ENCODE results near the gene EHBP1L1. TPM values are rescaled to one million over a fixed set of nuclear protein-coding genes. Genes with fewer than 3 reads are reported as not detected.

The EHBP1L1 gene
- total and polyA plus RNA-seq, 9 donors, result 176 to 388 (median 293) TPM

DNA sequence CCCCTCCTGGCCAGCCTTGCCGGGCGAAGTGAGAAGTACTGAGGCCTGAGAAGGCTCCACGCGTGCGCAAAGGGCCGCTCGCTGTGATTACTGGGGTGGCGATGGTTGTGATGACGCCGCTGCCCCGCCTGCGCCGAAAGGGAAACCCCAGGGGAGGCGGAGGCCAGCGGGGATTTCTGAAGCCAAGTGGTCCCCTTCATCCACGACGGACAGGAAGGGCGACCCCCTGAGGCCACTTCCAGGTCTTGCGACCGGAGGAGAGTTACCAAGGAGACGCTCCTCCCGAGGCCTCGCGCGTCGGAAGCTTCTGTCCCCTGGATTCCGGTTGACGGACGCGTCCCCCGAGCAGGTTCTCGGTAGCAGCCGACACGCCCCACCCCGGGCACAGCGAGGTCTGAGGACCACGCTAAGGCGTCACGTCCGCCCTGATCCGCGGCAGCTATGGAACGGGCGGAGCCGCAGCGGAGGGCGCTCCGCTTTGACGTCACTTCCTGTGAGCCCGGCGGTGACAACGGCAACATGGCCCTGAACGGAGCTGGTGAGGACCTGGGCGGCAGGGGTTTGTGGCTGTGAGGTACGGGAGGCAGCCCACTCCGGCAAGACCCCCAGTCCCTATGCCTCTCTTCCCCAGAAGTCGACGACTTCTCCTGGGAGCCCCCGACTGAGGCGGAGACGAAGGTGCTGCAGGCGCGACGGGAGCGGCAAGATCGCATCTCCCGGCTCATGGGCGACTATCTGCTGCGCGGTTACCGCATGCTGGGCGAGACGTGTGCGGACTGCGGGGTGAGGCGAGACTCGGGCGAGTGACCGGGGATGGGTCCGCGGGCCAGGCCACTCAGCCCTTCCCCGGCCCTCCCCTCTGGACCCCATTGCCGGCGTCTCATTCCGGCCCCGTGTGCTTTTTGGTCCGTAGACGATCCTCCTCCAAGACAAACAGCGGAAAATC, 5.6 kb upstream of the EHBP1L1 start, which contains the start of gene ZNRD2:
Gene ZNRD2, plus strand, starts transcription at position 505 of the 946 bp plus-strand sequence. Its CDS starts 15 bp downstream, at position 520.
- H3K36me3 ChIP-seq (ENCODE audit: control insufficient read depth, insufficient read depth, low read length), result peaks cover 29% of the 10 kb centered on the region
- H3K4me3 ChIP-seq (ENCODE audit: low read length), result peak within 1 kb of the TSS; percentile 99
- H3K27ac ChIP-seq (ENCODE audit: low read length), result peak within 1 kb of the TSS; percentile 98
- under 1% methylated on average over 86 of the region's 89 CpGs for WGBS (ENCODE audit: insufficient coverage)
- no peaks in the 10 kb centered on the region for H3K9me3 ChIP-seq (replicated peaks; ENCODE audit: control insufficient read depth, low read depth, low read length)
- H3K27me3 ChIP-seq (ENCODE audit: control insufficient read depth, insufficient read depth, low read length), result no peaks in the 10 kb centered on the region
- H3K4me1 ChIP-seq (ENCODE audit: control insufficient read depth, insufficient read depth, low read length), result peaks cover 49% of the 10 kb centered on the region
- DNase-seq, result peak; percentile 99

DNA sequence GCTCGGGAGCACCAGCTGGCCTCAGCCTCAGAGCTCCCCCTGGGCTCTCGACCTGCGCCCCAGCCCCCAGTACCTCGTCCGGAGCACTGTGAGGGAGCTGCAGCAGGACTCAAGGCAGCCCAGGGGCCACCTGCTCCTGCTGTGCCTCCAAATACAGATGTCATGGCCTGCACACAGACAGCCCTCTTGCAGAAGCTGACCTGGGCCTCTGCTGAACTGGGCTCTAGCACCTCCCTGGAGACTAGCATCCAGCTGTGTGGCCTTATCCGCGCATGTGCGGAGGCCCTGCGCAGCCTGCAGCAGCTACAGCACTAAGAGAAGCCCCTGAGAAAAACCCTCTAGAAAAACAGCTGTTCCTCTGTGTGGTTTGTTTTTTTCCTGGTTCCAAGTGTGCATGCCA, 4.4 kb upstream of the EHBP1L1 start:
- Histone ChIP-seq H3K27me3 (ENCODE audit: control insufficient read depth, insufficient read depth, low read length) (no peaks in the 10 kb centered on the region), H3K27ac (ENCODE audit: low read length) (peak overlapping the region; percentile 82), H3K9me3 (replicated peaks; ENCODE audit: control insufficient read depth, low read depth, low read length) (no peaks in the 10 kb centered on the region), H3K4me3 (ENCODE audit: low read length) (peak overlapping the region; percentile 99), H3K36me3 (ENCODE audit: control insufficient read depth, insufficient read depth, low read length) (peaks cover 29% of the 10 kb centered on the region), H3K4me1 (ENCODE audit: control insufficient read depth, insufficient read depth, low read length) (peaks cover 56% of the 10 kb centered on the region)
- DNase-seq, result no peak
- WGBS (ENCODE audit: insufficient coverage), result 58% methylated on average over 7 of the region's 9 CpGs

DNA sequence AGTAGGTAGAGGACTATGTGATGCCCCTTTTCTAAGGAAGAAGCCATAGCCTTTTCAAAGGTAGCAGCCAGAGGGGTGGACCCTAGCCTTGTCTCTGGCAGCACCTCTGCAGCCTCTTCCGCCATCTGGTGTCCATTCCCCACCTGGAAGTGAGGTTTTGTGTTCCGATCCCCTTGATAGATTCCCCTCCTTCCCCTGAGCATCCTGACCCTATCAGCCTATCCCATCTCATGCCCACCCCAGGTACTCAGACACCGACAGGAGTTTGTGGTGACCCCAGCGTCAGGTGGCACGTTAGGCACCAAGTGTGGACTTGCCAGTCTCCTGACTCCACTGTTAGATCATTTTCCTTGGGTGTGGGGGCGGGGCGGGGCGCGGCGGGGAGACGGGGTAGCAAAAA, 3.9 kb upstream of the EHBP1L1 start:
- no peaks in the 10 kb centered on the region for H3K9me3 ChIP-seq (replicated peaks; ENCODE audit: control insufficient read depth, low read depth, low read length)
- H3K4me3 ChIP-seq (ENCODE audit: low read length), result peak overlapping the region; percentile 35
- peaks cover 26% of the 10 kb centered on the region for H3K36me3 ChIP-seq (ENCODE audit: control insufficient read depth, insufficient read depth, low read length)
- no peaks in the 10 kb centered on the region for H3K27me3 ChIP-seq (ENCODE audit: control insufficient read depth, insufficient read depth, low read length)
- H3K27ac ChIP-seq (ENCODE audit: low read length), result peak overlapping the region; percentile 82
- 0% methylated on average over 6 of the region's 11 CpGs for WGBS (ENCODE audit: insufficient coverage)
- peak; percentile 78 for DNase-seq
- peaks cover 61% of the 10 kb centered on the region for H3K4me1 ChIP-seq (ENCODE audit: control insufficient read depth, insufficient read depth, low read length)

DNA sequence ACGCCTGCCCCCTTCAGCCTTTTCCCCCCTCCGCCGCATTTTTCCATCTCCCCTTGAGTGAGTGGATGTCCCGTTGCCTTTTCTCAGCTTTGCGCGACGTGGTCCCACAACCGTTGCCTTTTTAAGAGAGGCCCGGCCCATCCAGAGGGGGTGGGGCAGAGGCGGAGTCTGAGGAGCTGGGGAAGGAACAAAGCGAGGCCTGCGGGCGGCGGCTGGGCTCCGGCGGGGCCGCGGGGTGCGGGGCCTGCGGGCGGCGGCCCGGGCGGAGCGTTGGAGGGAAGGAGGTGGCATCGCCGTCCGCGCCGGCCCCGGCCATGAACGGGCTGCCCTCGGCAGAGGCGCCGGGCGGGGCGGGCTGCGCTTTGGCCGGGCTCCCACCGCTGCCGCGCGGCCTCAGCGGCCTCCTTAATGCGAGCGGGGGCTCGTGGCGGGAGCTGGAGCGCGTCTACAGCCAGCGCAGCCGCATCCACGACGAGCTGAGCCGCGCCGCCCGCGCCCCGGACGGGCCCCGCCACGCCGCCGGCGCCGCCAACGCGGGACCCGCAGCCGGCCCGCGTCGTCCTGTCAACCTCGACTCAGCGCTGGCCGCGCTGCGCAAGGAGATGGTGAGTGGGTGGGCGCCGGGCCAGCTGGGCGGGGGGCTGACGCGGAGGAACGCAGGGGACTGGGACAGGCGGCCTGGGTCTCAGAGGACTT, 3.3 kb upstream of the EHBP1L1 start, which contains the start of gene FAM89B:
Gene FAM89B, plus strand, starts transcription at position 183 of the 696 bp plus-strand sequence. Its CDS starts 132 bp downstream, at position 315.
- Histone ChIP-seq H3K27me3 (ENCODE audit: control insufficient read depth, insufficient read depth, low read length) (no peaks in the 10 kb centered on the region), H3K27ac (ENCODE audit: low read length) (peak within 1 kb of the TSS; percentile 89), H3K9me3 (replicated peaks; ENCODE audit: control insufficient read depth, low read depth, low read length) (no peaks in the 10 kb centered on the region), H3K4me1 (ENCODE audit: control insufficient read depth, insufficient read depth, low read length) (peaks cover 67% of the 10 kb centered on the region), H3K4me3 (ENCODE audit: low read length) (peak within 1 kb of the TSS; percentile 99), H3K36me3 (ENCODE audit: control insufficient read depth, insufficient read depth, low read length) (peaks cover 26% of the 10 kb centered on the region)
- WGBS (ENCODE audit: insufficient coverage), result under 1% methylated on average over 70 of the region's 86 CpGs
- DNase-seq, result peak; percentile 98

DNA sequence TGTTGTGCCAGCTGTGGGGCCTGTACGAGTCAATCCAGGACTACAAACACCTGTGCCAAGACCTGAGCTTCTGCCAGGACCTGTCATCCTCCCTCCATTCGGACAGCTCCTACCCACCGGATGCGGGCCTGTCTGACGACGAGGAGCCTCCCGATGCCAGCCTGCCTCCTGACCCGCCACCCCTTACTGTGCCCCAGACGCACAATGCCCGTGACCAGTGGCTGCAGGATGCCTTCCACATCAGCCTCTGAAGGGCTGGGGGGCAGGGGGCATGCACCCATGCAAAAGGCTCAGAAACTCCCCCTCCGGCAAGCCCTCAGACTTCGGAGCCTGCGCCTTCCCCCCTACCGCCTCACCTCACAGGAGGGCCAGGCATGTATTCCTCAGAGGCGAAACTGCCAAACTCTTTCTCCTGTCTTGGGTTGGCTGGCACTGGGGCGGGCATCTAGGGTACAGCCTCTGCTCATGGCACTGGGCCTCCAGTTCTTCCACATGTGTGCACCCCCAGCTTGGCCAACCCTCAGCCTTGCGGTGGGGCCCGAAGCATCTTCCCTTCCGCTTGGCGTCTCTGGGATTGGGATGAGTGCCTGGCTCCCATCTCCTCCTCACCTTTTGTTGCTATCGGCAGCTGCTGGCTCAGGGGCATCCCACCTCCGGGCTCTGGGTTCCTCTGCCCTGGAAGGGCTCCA, 2.3 kb upstream of the EHBP1L1 start:
- Histone ChIP-seq H3K9me3 (replicated peaks; ENCODE audit: control insufficient read depth, low read depth, low read length) (no peaks in the 10 kb centered on the region), H3K4me1 (ENCODE audit: control insufficient read depth, insufficient read depth, low read length) (peaks cover 76% of the 10 kb centered on the region), H3K27me3 (ENCODE audit: control insufficient read depth, insufficient read depth, low read length) (no peaks in the 10 kb centered on the region), H3K4me3 (ENCODE audit: low read length) (peak overlapping the region; percentile 65), H3K36me3 (ENCODE audit: control insufficient read depth, insufficient read depth, low read length) (peaks cover 26% of the 10 kb centered on the region), H3K27ac (ENCODE audit: low read length) (peak overlapping the region; percentile 89)
- 32% methylated on average over 18 of the region's 22 CpGs for WGBS (ENCODE audit: insufficient coverage)
- DNase-seq, result peak; percentile 60

DNA sequence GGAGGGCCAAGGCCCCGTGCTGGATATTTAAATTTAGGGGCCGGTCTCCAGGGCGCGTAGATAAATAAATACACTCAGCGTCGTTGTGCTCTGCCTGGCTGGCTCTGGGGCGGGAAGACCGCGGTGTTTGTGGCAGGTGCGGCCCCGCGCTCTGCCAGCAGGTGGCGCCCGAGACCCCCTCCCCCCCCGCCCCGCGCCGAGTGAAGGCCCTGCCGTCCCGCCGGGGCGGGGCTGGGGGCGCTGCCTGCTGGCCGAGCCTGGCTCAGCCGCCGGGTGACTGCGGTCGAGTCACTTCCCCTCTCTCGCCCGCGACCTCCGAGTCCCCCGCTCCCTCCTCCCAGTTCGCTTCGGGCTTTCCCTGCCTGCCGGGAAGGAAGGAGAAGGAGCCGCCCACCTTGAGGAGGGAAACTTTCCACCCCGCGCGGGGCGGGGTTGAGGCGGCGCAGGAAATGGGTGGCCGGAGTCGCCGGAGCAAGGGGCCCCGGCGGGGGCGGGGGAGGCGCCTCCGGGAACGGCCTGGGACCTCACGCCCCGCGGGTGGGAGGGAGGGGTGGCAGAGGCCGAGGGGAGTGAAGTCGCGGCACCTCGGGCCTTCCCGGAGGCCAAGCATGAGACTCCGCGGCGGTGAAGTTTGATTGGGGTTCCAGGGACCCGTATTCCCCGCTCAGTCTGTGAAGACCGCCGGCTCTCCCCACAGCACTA, 1.6 kb upstream of the EHBP1L1 start:
- H3K9me3 ChIP-seq (replicated peaks; ENCODE audit: control insufficient read depth, low read depth, low read length), result no peaks in the 10 kb centered on the region
- no peaks in the 10 kb centered on the region for H3K27me3 ChIP-seq (ENCODE audit: control insufficient read depth, insufficient read depth, low read length)
- peaks cover 73% of the 10 kb centered on the region for H3K4me1 ChIP-seq (ENCODE audit: control insufficient read depth, insufficient read depth, low read length)
- H3K4me3 ChIP-seq (ENCODE audit: low read length), result peak overlapping the region; percentile 65
- H3K27ac ChIP-seq (ENCODE audit: low read length), result peak overlapping the region; percentile 90
- WGBS (ENCODE audit: insufficient coverage), result under 1% methylated on average over 38 of the region's 67 CpGs
- peak; percentile 98 for DNase-seq
- H3K36me3 ChIP-seq (ENCODE audit: control insufficient read depth, insufficient read depth, low read length), result peaks cover 27% of the 10 kb centered on the region

DNA sequence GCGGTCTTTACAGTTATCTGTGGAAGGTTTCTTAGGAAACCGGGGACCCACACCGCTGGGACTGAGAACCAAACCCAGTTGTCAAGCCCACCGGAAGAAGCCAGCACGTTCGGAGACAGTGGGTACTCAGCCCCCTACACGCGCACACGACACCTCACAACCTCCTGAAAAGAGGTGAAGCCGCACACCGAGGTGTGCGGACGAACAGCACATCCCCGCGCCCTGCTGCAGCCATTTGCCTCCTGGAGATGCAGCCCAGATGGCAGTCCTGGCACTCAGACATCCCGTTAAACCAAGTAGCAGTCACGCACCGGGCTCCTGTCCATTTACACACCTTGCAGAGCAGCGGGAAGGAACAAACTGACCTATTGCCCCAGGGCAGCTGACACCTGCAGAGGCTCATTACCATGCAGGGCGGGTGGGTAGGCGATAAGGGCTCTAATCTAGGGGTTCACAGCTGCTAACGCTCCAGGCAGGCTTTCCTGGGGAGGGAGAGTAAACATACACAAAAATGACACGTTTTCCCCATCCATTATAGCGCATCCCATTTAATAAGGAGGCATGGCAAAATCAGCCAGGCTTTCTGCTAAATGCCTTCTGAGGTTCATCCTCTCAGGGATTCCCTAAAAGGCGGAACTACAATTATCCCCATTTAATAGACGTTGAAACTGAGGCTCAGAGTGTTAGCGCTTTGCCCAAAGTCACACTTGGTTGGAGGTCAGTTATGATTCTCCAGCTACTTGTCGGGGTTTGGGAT, 864 bp upstream of the EHBP1L1 start:
- 15% methylated on average over 19 of the region's 28 CpGs for WGBS (ENCODE audit: insufficient coverage)
- Histone ChIP-seq H3K27ac (ENCODE audit: low read length) (peak overlapping the region; percentile 90), H3K4me1 (ENCODE audit: control insufficient read depth, insufficient read depth, low read length) (peaks cover 71% of the 10 kb centered on the region)

DNA sequence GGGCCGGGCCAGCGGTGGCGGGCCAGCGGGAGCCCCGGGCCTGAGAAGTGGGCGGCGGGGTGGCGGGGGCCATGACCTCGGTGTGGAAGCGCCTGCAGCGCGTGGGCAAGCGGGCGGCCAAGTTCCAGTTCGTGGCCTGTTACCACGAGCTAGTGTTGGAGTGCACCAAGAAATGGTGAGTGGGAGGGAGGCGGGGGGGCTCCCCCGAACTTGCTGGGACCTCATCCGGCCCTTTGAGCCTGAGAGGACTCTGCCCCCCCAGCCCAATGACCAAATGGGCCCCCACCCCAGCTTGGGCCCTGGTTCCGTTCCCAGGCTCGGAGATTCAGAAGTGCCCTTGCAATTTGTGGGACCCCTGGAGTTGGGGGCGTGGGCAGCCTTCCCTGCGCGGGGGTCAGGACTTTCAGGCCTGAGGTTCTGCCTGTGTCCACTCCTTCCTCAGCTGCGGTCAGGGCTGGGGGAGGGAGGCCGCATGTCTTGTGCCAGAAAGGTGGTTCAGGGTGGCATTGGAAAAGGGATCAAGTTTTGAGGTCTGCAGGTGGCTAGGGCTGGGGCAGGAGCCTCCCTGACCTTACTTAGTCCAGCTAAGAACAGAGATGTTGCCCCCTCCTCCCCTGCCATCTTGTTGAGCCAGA, 496 bp downstream of the EHBP1L1 start:
- Histone ChIP-seq H3K27ac (ENCODE audit: low read length) (peak overlapping the region; percentile 93), H3K36me3 (ENCODE audit: control insufficient read depth, insufficient read depth, low read length) (peaks cover 47% of the 10 kb centered on the region), H3K4me1 (ENCODE audit: control insufficient read depth, insufficient read depth, low read length) (peaks cover 67% of the 10 kb centered on the region), H3K4me3 (ENCODE audit: low read length) (peak overlapping the region; percentile 89), H3K9me3 (replicated peaks; ENCODE audit: control insufficient read depth, low read depth, low read length) (no peaks in the 10 kb centered on the region), H3K27me3 (ENCODE audit: control insufficient read depth, insufficient read depth, low read length) (no peaks in the 10 kb centered on the region)
- peak; percentile 42 for DNase-seq
- WGBS (ENCODE audit: insufficient coverage), result 7% methylated on average over 17 of the region's 26 CpGs

More for the DNA sequence above, 864 bp upstream of the EHBP1L1 start:
- Histone ChIP-seq H3K36me3 (ENCODE audit: control insufficient read depth, insufficient read depth, low read length) (peaks cover 33% of the 10 kb centered on the region), H3K9me3 (replicated peaks; ENCODE audit: control insufficient read depth, low read depth, low read length) (no peaks in the 10 kb centered on the region), H3K27me3 (ENCODE audit: control insufficient read depth, insufficient read depth, low read length) (no peaks in the 10 kb centered on the region), H3K4me3 (ENCODE audit: low read length) (peak overlapping the region; percentile 51)
- DNase-seq, result peak; percentile 52

Measured in muscle of leg (tissue), 11 donors.